MM.1S (cell line): Measurements from ENCODE around the gene ATRN.

ENCODE experiments used
- EZH2 ChIP-seq: fragments of 300-600 bp; sonication (generic); optimal IDR thresholded peaks from 2 replicates; pipeline ENCODE3; 2017; ENCODE audit warnings: low read depth, mild to moderate bottlenecking, antibody characterized with exemption, low read length, mixed read lengths
- EZH2phosphoT487 ChIP-seq: fragments of 300-600 bp; sonication (generic); IDR thresholded peaks from 2 replicates; pipeline ENCODE4 v1.6.1; 2018; ENCODE audit warnings: antibody characterized with exemption, low read length
- TF ChIP-seq, protein P1 (sequence below): fragments of 300-600 bp; sonication (generic); IDR thresholded peaks from 2 replicates; pipeline ENCODE4 v1.5.1; 2016; ENCODE audit warnings: antibody characterized with exemption, low read length, mixed read lengths

DNA sequence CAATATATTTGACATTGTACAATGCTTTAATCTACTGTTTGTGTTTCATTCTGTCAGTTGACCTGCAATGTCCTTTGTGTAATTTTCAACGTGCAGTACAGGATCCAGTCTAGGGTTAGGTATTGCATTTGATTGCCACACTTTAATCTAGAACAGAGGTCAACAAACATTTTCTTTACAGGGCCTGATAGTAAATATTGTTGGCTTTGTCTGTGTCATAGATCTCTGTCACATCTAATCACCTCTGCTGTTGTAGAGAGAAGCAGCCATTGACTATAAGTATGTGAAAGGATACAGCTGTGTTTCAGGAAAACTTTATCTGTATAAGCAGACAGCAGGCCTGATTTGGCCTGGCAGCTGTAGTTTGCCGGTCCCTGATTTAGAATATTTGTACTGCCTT is 39.3 kb downstream of the ATRN start:
- TF ChIP-seq, protein P1, sequence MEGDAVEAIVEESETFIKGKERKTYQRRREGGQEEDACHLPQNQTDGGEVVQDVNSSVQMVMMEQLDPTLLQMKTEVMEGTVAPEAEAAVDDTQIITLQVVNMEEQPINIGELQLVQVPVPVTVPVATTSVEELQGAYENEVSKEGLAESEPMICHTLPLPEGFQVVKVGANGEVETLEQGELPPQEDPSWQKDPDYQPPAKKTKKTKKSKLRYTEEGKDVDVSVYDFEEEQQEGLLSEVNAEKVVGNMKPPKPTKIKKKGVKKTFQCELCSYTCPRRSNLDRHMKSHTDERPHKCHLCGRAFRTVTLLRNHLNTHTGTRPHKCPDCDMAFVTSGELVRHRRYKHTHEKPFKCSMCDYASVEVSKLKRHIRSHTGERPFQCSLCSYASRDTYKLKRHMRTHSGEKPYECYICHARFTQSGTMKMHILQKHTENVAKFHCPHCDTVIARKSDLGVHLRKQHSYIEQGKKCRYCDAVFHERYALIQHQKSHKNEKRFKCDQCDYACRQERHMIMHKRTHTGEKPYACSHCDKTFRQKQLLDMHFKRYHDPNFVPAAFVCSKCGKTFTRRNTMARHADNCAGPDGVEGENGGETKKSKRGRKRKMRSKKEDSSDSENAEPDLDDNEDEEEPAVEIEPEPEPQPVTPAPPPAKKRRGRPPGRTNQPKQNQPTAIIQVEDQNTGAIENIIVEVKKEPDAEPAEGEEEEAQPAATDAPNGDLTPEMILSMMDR, result no peak
- TF ChIP-seq EZH2, result no peak
- TF ChIP-seq EZH2phosphoT487, result no peak
